ENCODE data around the gene ASB6.

The ASB6 gene

DNA sequence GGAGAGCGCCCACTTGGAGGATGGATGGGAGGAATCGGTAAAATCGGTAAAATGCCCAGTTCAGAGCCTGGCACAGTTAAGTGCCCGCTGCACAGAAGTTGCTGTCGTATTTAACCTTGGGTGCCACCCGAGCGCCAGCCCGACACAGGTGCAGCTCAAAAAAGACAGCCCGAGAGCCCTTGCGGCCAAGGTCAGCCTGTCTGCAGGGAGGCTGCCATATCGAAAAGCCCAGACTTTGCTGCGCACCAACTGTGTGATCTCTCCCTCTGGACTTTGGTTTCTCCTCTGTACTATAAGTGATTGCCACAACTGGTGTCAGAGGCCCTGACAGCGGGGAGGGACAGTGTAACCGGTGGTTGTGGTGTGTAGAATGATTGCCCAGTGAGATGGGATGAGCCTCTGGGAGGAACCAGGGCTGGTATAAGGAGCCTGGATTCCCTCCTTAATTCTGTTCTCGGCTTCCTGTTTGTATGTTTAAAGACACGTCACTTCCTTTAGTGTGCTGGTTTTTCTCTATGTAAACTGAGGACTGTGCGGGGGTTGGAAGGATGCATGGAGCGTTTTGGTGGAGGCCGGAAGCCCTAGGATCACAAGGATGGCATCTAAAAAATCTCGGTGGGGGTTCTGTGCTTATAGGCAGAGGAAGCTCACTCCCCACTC lies 15.2 kb downstream of the ASB6 start:
- peak in 1 of 2 experiments; percentile 39 for DNase-seq (ENCODE audit: low read depth in 1 of 2, low spot score in 1 of 2)
- peak overlapping the region; percentile 77 for H3K4me3 ChIP-seq (replicated peaks; ENCODE audit: insufficient read depth, low read length)
- no peaks in the 10 kb centered on the region for H3K27me3 ChIP-seq (ENCODE audit: insufficient read depth, poor library complexity, severe bottlenecking)

GRCh38 chr9:129626079-129626624 lies 15.8 kb downstream of the ASB6 start, which contains the start of gene NTMT1:
Gene NTMT1 (plus strand): TSS chr9:129626163. CDS start chr9:129632704, 6,541 bp downstream.
- no peaks in the 10 kb centered on the region for H3K27me3 ChIP-seq (ENCODE audit: insufficient read depth, poor library complexity, severe bottlenecking)
- DNase-seq (ENCODE audit: low read depth in 1 of 2, low spot score in 1 of 2), result peak; percentile 86 to 90
- H3K4me3 ChIP-seq (replicated peaks; ENCODE audit: insufficient read depth, low read length), result peak within 1 kb of the TSS; percentile 77
- peak within 1 kb of the TSS; percentile 95 for H3K27ac ChIP-seq (replicated peaks)
- TF ChIP-seq POLR2AphosphoS5 (IDR thresholded peaks at IDR 0.05; ENCODE audit: low read depth) (peak; percentile 88), GABPA (IDR thresholded peaks at IDR 0.05; ENCODE audit: low read depth) (peak; percentile 67), CTCF (IDR thresholded peaks at IDR 0.05; ENCODE audit: insufficient read depth, low read length) (no peak), SPI1 (IDR thresholded peaks at IDR 0.05; ENCODE audit: borderline replicate concordance, low read depth) (peak; percentile 39; the same call in 1 of the 2 replicates)
- TF ChIP-seq, protein P1, sequence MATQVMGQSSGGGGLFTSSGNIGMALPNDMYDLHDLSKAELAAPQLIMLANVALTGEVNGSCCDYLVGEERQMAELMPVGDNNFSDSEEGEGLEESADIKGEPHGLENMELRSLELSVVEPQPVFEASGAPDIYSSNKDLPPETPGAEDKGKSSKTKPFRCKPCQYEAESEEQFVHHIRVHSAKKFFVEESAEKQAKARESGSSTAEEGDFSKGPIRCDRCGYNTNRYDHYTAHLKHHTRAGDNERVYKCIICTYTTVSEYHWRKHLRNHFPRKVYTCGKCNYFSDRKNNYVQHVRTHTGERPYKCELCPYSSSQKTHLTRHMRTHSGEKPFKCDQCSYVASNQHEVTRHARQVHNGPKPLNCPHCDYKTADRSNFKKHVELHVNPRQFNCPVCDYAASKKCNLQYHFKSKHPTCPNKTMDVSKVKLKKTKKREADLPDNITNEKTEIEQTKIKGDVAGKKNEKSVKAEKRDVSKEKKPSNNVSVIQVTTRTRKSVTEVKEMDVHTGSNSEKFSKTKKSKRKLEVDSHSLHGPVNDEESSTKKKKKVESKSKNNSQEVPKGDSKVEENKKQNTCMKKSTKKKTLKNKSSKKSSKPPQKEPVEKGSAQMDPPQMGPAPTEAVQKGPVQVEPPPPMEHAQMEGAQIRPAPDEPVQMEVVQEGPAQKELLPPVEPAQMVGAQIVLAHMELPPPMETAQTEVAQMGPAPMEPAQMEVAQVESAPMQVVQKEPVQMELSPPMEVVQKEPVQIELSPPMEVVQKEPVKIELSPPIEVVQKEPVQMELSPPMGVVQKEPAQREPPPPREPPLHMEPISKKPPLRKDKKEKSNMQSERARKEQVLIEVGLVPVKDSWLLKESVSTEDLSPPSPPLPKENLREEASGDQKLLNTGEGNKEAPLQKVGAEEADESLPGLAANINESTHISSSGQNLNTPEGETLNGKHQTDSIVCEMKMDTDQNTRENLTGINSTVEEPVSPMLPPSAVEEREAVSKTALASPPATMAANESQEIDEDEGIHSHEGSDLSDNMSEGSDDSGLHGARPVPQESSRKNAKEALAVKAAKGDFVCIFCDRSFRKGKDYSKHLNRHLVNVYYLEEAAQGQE (IDR thresholded peaks at IDR 0.05; ENCODE audit: insufficient replicate concordance, low read depth), result peak; percentile 34

More for the DNA sequence above, 15.2 kb downstream of the ASB6 start:
- H3K27ac ChIP-seq (replicated peaks), result peak overlapping the region; percentile 95
- no peak for TF ChIP-seq CTCF (IDR thresholded peaks at IDR 0.05; ENCODE audit: insufficient read depth, low read length)
- peak; percentile 62 for TF ChIP-seq GABPA (IDR thresholded peaks at IDR 0.05; ENCODE audit: low read depth)
- TF ChIP-seq SPI1 (IDR thresholded peaks at IDR 0.05; ENCODE audit: borderline replicate concordance, low read depth), result no peak
- peak; percentile 33; the same call in 1 of the 2 replicates for TF ChIP-seq POLR2AphosphoS5 (IDR thresholded peaks at IDR 0.05; ENCODE audit: low read depth)
- TF ChIP-seq, protein P1 (IDR thresholded peaks at IDR 0.05; ENCODE audit: insufficient replicate concordance, low read depth), result no peak

DNA sequence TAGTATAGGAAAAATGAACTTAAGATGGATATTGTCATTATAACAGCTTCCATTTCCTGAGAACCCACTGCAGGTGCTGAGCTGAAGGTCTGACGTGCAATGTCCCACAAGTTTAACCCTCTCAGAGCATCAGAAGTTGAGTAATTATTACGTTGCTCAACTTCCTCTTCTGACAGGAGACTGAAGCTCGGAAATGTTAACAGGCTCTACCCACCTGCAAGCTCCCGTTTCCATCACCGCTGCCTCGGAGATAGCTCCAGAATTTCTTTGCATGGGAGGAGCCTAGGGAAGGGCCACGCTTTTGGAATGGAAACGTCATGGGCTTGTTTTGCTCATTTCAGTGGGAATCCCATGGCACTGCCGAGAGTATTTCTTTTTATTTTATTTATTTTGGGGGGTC lies 17.0 kb downstream of the ASB6 start:
- DNase-seq (ENCODE audit: low read depth in 1 of 2, low spot score in 1 of 2), result peak; percentile 91 to 100
- H3K4me3 ChIP-seq (replicated peaks; ENCODE audit: insufficient read depth, low read length), result peak overlapping the region; percentile 77
- no peaks in the 10 kb centered on the region for H3K27me3 ChIP-seq (ENCODE audit: insufficient read depth, poor library complexity, severe bottlenecking)
- peak overlapping the region; percentile 95 for H3K27ac ChIP-seq (replicated peaks)
- peak; percentile 59; the same call in 1 of the 2 replicates for TF ChIP-seq GABPA (IDR thresholded peaks at IDR 0.05; ENCODE audit: low read depth)
- peak; percentile 67; the same call in 1 of the 2 replicates for TF ChIP-seq SPI1 (IDR thresholded peaks at IDR 0.05; ENCODE audit: borderline replicate concordance, low read depth)
- TF ChIP-seq, protein P1 (IDR thresholded peaks at IDR 0.05; ENCODE audit: insufficient replicate concordance, low read depth), result no peak
- TF ChIP-seq CTCF (IDR thresholded peaks at IDR 0.05; ENCODE audit: insufficient read depth, low read length), result no peak
- TF ChIP-seq POLR2AphosphoS5 (IDR thresholded peaks at IDR 0.05; ENCODE audit: low read depth), result peak; percentile 80

Measured in HL-60 (cell line).